ENCODE data around the gene OTOS. TPM values are rescaled to one million over a fixed set of nuclear protein-coding genes. Genes with fewer than 3 reads are reported as not detected.

Gene OTOS
- total RNA-seq, 1 experiment from 2014 or later, result not detected

DNA sequence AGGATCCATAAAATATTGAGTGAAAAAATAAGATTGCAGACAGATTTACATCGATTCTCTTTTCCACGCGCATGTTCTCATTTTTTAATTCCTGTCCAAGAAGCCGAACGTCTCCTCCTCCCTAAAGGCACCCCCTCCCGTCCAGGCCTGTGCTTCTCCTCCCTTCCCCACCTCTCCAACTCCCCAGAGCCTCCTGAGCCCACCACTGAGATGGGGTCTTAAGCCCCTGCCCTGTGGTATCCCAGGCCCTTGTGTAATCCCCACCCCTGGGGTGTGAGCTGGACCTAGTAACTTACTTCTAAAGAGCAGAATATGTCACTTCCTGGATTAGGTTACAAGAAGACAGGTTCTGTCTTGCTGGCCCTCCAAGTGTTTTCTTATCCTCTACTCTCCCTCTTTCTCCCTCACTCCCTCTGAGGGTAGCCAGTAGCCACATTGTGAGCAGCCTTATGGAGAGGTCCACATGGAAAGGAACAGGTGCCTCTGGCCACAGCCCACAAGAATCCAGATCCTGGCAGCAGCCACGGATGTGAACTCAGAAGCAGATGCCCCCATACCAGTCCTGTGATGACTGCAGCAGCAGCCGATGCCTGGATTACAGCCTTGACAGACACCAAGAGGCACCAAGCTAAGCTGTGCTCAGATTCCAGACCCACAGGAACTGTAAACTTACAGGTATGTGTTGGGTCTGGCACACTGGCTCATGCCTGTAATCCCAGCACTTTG is 39.6 kb upstream of the OTOS start:
- ChIA-PET RAD21 (ENCODE audit: low non-redundant PET in 1 of 2, low total read pairs in 2 of 2, uncharacterized antibody in 2 of 2, unreplicated experiment in 2 of 2) (no interaction called here), CTCF (no interaction called here), POLR2A (no interaction called here)
- Histone ChIP-seq H3K9me3 (ENCODE audit: control insufficient read depth in 1 of 2, insufficient read depth in 1 of 2, low read depth in 1 of 2, low read length in 2 of 2) (no peaks in the 10 kb centered on the region), H3K4me2 (ENCODE audit: low read length) (no peak overlapping the region), H3K9me2 (ENCODE audit: insufficient read depth) (no peaks in the 10 kb centered on the region), H3K9ac (ENCODE audit: low read length) (no peak overlapping the region), H3K79me2 (ENCODE audit: insufficient read depth, low read length) (no peaks in the 10 kb centered on the region), H3K4me3 (replicated peaks in 1 of 2; ENCODE audit: low read depth in 1 of 2, low read length in 2 of 2) (no peak overlapping the region), H4K20me1 (ENCODE audit: insufficient read depth) (no peaks in the 10 kb centered on the region), H3K4me1 (ENCODE audit: control insufficient read depth in 1 of 2, insufficient read depth in 2 of 2, low read length in 2 of 2) (no peaks in the 10 kb centered on the region), H3K27ac (ENCODE audit: low read depth, low read length) (no peak overlapping the region), H2AFZ (ENCODE audit: low read depth, low read length, poor library complexity, severe bottlenecking) (no peak overlapping the region), H3K36me3 (ENCODE audit: control insufficient read depth in 1 of 2, insufficient read depth in 2 of 2, low read length in 2 of 2) (no peaks in the 10 kb centered on the region), H3K27me3 (ENCODE audit: insufficient read depth, low read length) (peaks cover 5% of the 10 kb centered on the region; the same call in 1 of the 2 replicates)
- no TSS peak for BruUV-seq (replicated peaks)
- ATAC-seq, result no peak
- intact Hi-C loops (cut with micrococcal nuclease), result no loop called here
- no peak for TF ChIP-seq CEBPB (IDR thresholded peaks at IDR 0.05; ENCODE audit: low read depth)
- no peak for TF ChIP-seq CBX3 (IDR thresholded peaks at IDR 0.05; ENCODE audit: low read depth)
- TF ChIP-seq FOSL1 (IDR thresholded peaks at IDR 0.05; ENCODE audit: low read depth), result no peak
- no peak for TF ChIP-seq ZFX (IDR thresholded peaks at IDR 0.05)
- TF ChIP-seq, protein P1, sequence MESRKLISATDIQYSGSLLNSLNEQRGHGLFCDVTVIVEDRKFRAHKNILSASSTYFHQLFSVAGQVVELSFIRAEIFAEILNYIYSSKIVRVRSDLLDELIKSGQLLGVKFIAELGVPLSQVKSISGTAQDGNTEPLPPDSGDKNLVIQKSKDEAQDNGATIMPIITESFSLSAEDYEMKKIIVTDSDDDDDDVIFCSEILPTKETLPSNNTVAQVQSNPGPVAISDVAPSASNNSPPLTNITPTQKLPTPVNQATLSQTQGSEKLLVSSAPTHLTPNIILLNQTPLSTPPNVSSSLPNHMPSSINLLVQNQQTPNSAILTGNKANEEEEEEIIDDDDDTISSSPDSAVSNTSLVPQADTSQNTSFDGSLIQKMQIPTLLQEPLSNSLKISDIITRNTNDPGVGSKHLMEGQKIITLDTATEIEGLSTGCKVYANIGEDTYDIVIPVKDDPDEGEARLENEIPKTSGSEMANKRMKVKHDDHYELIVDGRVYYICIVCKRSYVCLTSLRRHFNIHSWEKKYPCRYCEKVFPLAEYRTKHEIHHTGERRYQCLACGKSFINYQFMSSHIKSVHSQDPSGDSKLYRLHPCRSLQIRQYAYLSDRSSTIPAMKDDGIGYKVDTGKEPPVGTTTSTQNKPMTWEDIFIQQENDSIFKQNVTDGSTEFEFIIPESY (IDR thresholded peaks at IDR 0.05; ENCODE audit: extremely low read depth, insufficient replicate concordance, low read length), result no peak
- TF ChIP-seq, protein P2, sequence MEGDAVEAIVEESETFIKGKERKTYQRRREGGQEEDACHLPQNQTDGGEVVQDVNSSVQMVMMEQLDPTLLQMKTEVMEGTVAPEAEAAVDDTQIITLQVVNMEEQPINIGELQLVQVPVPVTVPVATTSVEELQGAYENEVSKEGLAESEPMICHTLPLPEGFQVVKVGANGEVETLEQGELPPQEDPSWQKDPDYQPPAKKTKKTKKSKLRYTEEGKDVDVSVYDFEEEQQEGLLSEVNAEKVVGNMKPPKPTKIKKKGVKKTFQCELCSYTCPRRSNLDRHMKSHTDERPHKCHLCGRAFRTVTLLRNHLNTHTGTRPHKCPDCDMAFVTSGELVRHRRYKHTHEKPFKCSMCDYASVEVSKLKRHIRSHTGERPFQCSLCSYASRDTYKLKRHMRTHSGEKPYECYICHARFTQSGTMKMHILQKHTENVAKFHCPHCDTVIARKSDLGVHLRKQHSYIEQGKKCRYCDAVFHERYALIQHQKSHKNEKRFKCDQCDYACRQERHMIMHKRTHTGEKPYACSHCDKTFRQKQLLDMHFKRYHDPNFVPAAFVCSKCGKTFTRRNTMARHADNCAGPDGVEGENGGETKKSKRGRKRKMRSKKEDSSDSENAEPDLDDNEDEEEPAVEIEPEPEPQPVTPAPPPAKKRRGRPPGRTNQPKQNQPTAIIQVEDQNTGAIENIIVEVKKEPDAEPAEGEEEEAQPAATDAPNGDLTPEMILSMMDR (IDR thresholded peaks at IDR 0.05 in 2 of 3, conservative IDR thresholded peaks at IDR 0.05 in 1 of 3; ENCODE audit: borderline replicate concordance in 1 of 3, insufficient read depth in 1 of 3, low read depth in 2 of 3, low read length in 2 of 3), result no peak
- no peak for TF ChIP-seq JUND (IDR thresholded peaks at IDR 0.05)
- no peak for TF ChIP-seq SP1 (IDR thresholded peaks at IDR 0.05; ENCODE audit: low read depth)
- TF ChIP-seq YY1 (IDR thresholded peaks at IDR 0.05; ENCODE audit: extremely low read depth, insufficient replicate concordance, low read depth, low read length), result no peak
- TF ChIP-seq SRF (IDR thresholded peaks at IDR 0.05; ENCODE audit: low read depth), result no peak
- no peak for TF ChIP-seq EGR1 (IDR thresholded peaks at IDR 0.05; ENCODE audit: low read depth)
- no peak for DNase-seq (ENCODE audit: low read depth, low spot score)

Data from HCT116 (cell line).